NOMO-1 (cell line): ENCODE data around the gene TEAD3.
"Not testable (repeated sequence)": the region's sequence is repeated elsewhere in the genome, so short reads cannot be mapped to it uniquely, and the experiment has no call there.

Experiments used
- DNase-seq, 2 experiments: peaks; one replicate each; lab custom pipeline; 2025; ENCODE audit not compliant: unreplicated experiment in 2 of 2; lab: John Stamatoyannopoulos, UW

The TEAD3 gene

DNA sequence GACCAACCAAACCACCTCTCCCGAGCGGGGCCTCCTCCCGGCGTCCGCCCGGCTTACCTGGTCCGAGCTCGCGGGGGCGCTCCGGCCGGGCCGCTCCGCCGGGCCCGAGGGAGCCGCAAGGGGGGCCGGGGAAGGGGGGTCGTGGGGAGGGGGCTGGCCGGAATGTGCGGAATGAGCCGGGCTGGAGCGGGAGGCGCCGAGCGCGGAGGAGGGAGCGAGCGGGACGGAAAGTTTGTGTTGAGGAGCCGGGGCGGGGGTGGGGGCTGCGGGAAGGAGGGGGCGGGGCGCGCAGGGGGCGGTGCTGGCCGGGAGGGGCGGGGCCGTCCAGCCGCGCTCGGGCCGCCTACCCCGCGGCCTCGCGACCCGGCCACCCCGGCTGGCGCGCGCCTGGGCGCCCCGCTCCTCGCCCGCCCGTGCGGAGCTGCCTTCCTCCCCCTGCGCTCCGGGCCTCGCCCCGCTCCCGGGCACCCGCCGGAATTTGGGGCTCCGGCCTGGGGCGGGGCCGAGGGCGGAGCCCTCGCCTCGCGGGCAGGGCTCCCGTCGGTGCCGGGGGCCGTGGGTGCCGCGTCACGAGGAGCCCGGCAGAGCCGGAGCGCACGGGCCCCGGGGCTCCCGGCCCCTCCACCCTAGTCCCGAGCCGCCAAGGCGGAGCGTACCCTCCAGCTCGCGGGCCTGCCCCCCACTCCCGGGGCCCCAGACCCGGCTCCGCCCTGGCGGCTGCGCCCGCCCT, at the start of gene TEAD3:
Gene TEAD3 (minus strand): TSS at position 239 of the 730 bp plus-strand sequence.
- no peak for DNase-seq

DNA sequence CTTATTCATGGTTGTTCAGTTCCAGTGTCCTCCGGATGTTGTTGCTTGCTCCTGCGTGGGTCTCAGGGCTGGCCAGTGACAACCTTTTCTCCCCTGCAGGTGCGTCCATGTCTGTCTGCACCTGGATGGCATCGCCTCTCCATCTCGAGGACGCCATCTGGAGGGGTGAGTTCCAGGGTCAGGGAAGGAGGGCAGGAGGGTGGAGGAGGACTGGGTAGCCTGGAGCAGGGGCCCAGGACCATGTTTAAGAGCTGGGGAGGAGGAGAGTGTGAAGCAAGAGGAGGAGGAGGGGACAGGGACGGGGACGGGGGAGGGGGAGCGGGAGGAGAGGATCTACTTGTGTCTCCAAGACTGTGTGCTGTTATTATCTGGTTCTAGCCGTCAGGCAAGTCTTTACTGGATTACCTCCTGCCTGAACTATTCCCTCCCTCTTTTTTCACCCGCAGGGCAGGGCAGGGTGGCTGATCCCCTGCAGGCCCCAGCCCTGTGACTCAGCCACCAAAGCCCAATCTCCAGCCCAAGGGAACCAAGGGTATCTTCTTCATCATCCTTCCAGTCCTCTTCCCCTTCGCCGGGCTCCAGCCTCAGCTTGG, 48.0 kb upstream of the TEAD3 start:
- no peak for DNase-seq

DNA sequence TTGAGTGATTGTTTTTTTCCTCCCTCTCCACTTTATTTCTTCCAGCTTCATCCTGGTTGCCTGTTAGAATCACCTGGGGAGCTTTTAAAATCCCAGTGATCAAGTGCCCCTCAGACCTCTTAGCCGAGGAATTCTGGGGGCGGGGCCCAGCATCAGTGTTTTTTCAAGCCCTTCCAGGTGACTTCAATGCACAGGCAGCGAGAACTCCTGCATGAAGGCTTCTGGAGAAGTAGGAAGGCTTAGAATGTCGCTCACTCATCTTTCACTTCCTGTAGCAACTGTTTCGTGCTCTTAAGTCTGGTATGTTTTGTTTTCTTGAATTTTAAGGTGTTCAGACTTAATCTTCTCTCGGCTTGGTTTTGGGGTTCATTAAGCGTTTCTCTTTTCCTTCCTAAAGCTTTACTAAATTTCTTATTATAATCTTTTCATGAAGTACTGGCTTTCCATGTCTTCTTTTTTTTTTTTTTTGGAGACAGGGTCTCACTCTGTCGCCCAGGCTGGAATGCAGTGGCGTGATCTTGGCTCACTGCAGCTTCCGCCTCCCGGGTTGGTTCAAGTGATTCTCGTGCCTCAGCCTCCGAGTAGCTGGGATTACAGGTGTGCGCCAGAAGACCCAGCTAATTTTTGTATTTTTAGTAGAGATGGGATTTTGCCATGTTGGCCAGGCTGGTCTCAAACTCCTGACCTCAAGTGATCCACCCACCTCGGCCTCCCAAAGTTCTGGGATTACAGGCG, 46.7 kb upstream of the TEAD3 start:
- peak in 1 of 2 experiments; percentile 5 for DNase-seq

DNA sequence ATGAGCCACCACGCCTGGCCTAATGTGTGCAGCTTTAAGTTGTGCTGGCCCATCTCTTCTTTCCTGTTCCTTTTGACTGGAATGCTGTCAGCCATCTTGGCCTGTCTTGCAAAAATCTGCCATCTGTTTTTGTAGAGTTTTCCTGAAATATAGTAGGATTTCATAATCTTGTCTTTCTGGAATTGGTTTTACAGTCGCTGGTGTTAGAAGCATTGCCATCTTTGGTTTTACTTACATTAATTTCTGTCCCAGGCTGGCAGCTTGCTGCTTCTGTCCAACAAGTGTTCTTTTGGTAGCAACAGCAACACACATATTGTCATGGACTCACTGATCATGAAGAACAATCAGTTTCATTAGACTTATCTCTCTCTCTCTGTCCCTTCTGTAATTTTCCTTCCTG, 45.0 kb upstream of the TEAD3 start:
- no peak for DNase-seq

DNA sequence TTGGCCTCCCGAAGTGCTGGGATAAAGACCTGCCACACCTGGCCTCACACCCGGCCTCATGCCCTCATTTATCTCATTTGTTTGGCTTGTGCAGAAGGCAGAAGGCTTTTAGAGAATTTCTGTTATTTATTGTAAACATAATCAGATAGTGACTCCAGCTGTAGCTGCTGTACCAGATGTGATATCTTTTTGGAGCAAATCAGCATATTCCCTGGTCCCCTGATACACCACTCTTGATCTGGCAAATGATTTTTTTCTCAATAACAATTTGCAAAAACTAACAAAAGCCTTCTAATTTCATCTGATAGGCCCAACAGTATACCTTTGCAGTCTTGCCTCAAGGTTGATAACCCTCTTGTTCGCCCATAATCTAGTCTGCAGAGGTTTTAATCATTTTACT, 42.3 kb upstream of the TEAD3 start:
- DNase-seq: no peak

DNA sequence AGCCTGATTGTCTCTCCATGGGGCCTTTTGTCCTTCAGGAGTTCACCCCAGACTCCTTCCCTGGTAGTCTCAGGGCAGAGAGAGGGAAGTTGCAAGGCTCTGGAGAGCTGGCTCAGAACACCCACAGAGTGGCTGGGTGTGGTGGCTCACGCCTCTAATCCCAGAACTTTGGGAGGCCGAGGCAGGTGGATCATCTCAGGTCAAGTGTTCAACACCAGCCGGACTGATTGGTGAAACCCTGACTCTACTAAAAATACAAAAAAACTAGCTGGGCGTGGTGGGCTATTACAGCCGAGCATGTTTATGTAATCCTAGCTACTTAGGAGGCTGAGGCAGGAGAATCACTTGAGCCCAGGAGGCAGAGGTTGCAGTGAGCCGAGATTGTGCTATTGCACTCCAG, 39.0 kb upstream of the TEAD3 start:
- DNase-seq: not testable (repeated sequence)

DNA sequence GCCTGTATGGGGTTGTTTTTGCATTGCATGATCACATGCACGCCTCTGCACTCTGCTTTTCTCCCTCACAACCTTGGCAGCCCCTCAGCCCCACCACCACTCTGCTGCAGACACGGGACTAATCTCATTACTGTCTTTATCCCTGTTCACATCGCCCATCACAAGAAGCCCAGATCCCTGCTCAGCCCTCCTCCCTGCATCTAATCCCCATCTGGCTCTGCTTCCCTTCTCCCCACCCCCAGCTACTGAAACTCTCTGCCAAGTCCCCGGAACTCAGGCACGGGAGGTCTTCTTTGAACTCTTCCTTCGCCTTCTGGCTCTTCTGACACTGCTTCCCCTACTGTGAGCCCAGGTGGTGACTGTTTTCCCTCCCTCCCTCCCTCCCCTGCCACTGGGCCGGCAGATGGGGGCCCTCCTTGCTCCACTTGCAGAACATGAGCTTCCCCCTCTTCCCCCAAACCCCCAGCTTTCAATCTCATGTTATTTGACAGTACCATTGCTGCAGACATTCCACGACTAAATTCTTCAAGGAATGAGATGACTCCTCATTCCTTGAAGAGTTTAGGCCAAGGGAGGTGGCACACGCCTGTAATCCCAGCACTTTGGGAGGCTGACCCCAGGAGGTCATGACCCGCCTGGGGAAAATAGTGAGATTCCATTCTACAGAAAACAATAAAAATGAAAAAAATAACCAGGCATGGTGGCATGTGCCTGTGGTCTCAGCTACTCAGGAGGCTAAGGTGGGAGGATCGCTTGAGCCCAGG, 37.7 kb upstream of the TEAD3 start:
- DNase-seq: no peak

DNA sequence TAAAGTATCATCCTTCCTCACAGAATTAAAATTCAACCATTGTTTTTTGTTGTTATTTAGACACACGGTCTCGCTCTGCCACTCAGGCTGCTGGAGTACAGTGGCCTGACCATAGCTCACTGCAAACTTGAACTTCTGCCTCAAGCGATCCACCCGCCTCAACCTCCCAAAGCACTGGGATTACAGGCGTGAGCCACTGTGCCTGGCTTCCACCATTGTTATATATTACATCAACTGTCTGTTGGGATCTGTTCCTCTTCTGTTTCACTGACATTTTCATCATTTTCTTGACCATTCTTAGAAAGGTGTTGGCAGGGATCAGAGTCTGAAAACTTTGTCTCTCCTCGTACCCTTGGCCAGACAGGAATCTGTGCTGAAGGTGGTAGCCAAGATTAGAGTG, 37.1 kb upstream of the TEAD3 start:
- no peak for DNase-seq

DNA sequence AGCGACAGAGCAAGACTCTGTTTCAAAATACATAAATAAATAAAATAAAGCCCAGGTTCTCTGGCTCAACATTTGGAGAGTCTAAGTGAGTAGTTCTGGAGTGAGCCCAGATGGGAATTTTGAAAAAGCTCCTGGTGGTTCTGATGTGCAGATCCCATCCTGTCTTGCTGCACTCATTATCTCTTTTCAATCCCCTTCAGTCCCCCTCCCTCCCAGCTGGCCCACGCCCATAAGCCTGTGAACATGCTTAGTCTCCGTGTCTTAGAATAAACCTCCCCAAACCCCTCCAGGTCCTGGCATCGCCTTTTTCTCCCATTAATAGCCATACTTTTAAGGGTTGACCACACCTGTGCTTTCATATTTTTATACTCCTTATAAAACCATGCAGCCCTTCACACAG, 35.2 kb upstream of the TEAD3 start:
- DNase-seq: no peak

DNA sequence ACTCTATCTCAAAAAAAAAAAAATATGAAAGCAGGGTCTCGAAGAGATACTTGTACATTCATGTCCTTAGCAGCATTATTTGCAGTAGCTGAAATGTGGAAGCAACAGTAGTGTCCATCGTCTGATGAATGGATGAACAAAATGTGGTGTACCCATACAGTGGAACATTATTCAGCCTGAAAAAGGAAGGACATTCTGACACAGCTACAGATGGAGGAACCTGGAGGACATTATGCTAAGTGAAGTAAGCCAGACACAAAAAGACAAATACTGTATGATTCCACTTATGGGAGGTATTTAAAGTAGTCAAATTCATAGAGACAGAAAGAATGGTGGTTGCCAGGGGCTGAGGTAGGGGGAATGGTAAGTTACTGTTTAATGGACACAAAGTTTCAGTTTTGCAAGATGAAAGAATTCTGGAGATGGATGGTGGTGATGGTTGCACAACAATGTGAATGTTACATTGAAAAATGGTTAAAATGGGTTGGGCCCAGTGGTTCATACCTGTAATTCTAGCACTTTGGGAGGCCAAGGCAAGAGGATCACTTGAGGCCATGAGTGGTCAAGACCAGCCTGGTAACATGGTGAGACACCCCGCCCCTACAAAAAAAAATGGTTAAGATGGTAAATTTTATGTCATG, 27.6 kb upstream of the TEAD3 start:
- DNase-seq: no peak

DNA sequence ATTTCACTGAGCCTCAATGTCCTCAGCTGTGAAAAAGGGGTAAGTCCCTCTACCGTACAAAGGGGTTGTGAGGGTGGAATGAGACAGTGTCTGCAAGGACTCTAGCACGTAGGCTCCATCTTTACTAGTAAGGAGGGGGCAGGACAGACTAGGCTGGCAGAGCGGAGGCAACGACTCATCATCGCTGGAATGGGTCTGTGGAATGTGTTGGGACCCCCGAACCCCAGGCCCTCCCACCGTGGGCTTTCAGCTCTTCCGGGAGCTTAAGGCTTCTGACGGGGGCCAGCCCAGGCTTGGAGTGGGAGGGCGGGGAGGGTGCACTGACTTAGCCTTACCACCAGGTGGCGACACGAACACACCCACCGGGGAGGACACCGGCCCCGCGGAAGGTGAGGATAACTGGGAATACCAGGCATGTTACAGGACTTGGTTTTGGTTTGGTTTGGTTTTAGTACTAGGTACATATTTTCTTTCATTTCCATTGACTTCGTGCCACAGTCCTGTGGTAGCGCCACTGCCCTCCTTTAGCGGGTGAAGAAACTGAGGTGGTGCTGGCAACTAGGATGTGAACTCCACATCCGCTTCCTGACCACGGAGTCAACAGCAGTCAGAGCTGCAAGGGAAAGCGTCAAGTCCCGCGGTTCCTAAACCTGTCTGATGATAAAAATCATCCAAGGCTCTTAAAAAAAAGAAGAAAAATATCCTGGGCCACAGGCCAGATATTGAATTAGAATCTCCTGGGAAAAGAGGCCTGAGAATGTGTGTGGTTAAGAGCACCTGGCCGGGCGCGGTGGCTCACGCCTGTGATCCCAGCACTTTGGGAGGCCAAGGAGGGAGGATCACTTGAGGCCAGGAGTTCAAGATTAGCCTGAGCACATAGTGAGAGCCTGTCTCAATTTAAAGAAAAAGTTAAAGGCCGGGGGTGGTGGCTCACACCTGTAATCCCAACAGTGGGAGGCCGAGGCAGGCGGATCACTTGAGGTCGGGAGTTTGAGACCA, 26.1 kb upstream of the TEAD3 start:
- DNase-seq: peak; percentile 14 to 31

DNA sequence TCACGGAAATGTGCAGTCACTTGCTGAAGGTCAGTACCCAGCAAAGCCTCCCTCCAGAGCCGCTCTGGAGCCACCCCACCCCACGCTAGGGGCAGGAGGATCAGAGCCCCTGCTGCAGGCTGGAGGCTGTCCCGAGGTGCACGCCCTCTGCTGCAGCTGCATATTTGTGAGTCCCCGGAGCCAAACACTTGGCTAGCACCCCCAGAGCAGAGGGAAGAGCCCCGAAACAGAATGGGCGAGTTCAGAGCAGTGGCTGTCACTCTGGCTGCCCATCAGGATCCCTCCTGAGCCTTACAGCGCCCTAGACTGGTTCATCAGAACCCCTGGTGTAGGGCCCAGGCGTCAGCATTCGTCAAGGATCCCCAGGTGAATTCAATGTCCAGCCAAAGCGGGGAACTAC, 25.3 kb upstream of the TEAD3 start:
- no peak for DNase-seq

DNA sequence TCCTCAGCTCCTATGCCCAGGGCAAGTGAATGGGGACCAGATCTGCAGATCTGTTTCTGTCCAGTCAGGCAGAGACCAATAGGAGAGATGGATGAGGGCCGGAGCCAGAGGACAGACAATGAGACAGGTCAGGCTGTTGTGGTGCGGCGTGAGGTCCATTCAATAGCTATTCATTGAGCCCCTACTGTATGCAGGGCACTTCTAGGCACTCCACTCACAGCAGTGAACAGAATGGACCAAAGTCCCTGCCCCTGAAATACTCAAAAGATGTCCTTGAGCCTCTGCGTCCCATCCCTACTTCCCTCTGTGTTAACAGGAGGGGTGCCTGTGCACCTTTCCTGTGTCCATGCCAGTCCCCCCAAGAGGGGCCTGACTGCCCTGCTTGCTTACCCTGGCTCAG, 24.4 kb upstream of the TEAD3 start:
- DNase-seq: no peak

DNA sequence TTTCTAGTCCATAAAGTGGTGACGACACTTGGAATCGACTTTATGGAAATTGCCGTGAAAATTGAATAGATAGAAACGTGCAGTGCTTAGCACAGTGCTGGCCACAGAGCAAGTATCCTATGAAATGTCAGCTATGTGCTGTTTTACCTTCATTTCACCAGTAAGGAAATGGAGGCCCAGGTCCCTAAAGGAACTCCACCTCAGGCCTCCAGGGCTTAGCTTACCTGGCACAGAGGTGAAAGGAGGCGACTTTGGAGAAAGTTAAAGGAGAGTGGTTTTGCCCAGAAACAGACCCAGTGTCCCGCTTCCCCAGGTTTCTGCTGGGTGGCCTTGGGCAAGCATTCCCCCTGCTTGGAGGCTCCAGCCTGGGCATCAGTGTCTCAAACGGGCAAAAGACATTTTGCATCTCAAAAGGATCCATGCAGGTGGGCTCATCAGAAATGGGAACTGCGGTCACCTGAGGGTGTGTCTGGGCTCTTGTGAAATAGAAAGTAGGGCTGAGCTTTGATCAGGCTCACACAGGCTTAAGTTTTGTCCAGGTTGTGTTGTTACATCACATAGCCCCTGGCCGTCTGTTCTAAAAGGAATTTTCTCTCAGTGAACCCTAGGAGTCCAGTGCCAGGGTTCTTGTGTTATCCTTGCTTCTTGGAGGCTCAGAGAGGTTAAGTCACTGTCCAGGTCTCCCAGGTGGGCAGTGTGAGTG, 22.6 kb upstream of the TEAD3 start:
- no peak for DNase-seq

DNA sequence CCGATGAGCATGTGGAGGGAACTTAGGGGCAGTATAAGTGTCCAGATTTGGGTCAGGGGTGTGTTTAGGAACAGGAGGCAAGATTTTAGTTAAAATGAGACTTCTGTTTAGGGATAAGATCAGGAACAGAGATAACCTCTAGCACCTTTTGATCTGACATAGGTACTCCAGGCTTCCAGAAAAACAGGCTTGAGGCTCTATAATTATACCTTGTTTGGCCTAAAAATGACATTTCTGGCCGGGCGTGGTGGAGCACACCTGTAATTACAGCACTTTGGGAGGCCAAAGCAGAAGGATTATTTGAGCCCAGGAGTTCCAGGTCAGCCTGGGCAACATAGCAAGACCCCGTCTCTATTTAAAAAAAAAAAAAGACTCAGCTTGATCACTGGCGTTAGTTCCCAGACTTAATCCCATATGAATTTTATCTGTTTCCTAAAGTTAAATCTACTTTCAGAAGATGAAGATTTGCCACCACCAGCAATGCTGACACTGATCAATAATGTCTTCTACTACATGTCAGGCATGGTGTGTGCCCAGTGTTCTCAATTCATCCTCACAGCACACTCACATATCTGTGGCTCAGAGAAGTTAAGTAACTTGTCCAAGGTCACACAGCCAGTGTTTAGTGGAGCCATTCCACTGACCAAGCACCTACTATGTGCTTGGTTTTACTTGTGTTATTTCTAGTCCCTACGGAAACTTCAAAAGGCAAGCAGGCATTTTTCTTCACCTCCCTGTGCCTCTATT, 21.9 kb upstream of the TEAD3 start:
- DNase-seq: no peak

DNA sequence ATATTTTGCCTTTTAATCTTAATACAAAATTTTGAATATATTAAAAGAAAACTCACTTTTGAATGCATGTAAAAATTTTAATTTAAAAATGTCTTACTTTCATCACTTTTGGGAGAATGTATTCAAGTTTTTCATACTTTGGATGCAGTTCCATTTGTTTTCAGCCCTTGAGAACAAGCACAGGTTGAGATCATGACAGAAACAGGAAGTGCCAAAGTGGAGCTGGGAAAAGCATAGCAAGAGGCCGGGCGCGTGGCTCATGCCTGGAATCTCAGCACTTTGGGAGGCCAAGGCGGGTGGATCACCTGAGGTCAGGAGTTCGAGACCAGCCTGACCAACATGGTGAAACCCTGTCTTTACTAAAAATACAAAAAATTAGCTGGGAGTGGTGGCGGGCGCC, 21.1 kb upstream of the TEAD3 start:
- not testable (repeated sequence) for DNase-seq

DNA sequence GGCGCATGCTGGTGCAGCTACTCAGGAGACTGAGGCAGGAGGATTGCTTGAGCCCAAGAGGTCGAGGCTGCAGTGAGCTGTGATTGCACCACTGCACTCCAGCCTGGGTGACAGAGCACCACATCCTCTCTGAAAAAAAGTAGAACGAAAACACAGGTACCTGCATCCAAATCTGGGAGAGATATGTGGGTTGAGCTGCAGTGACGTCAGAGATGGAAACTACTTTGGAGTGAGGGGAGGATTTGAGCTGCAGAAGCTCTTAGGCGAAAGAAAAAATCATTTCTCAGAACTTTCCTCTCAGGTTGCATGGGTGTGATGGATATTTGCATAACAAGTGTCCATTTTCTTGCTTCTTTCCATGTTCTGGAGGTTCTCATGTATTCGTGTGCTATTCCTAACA, 19.8 kb upstream of the TEAD3 start:
- no peak for DNase-seq

DNA sequence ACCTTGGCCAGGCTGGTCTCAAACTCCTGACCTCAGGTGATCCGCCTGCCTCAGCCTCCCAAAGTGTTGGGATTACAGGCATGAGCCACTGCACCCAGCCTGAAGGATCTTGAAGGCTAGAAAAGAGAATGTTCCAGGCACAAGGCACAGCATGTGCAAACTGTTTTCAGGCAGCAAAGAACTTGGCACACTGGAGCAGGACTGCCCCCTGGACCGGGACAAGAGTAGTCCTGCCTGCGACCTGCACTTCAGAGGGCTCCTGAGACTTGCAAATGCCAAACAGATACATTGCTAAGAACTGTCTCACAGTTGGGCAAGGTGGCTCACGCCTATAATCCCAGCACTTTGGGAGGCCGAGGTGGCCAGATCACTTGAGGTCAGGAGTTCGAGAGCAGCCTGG, 19.1 kb upstream of the TEAD3 start:
- DNase-seq: not testable (repeated sequence)
